Transverse colon (tissue), 4 donors: ENCODE data around the gene KLF7.

Experiments used
- POLR2AphosphoS5 ChIP-seq, 3 donors: sonication (generic); formaldehyde crosslinking; IDR thresholded peaks; one replicate each; pipeline ENCODE4 v1.6.1; 2016; ENCODE audit warnings: antibody characterized with exemption in 3 of 3
- TF ChIP-seq, protein P1 (sequence below), 5 experiments: fragments of 200-600 bp in 3 of 5; fragments of 450-650 bp in 2 of 5; sonication (generic) in 3 of 5; IDR thresholded peaks; 1 replicate in 2 of 5; 2 replicates in 3 of 5; pipeline ENCODE4 v1.5.1; 2016 to 2017; ENCODE audit warnings: antibody characterized with exemption in 5 of 5, inconsistent platforms in 3 of 5, mild to moderate bottlenecking in 2 of 5, moderate library complexity in 1 of 5

- no peak for TF ChIP-seq POLR2AphosphoS5 (IDR thresholded peaks at IDR 0.05)
- TF ChIP-seq, protein P1, sequence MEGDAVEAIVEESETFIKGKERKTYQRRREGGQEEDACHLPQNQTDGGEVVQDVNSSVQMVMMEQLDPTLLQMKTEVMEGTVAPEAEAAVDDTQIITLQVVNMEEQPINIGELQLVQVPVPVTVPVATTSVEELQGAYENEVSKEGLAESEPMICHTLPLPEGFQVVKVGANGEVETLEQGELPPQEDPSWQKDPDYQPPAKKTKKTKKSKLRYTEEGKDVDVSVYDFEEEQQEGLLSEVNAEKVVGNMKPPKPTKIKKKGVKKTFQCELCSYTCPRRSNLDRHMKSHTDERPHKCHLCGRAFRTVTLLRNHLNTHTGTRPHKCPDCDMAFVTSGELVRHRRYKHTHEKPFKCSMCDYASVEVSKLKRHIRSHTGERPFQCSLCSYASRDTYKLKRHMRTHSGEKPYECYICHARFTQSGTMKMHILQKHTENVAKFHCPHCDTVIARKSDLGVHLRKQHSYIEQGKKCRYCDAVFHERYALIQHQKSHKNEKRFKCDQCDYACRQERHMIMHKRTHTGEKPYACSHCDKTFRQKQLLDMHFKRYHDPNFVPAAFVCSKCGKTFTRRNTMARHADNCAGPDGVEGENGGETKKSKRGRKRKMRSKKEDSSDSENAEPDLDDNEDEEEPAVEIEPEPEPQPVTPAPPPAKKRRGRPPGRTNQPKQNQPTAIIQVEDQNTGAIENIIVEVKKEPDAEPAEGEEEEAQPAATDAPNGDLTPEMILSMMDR (IDR thresholded peaks at IDR 0.05) = no peak
Observed at GRCh38 chr2:207041786-207042554, 123.8 kb downstream of the KLF7 start.
